Neural cell (in vitro differentiated cells): ENCODE data around the gene EIF4H.

Experiments
- EZH2 ChIP-seq: fragments of 200-600, 300-800 bp; shearing (Covaris generic), sonication (generic); IDR thresholded peaks from 2 replicates; pipeline ENCODE4 v1.6.1; 2014; ENCODE audit warnings: antibody characterized with exemption, low read length, borderline replicate concordance, mild to moderate bottlenecking; ENCODE audit not compliant: insufficient read depth, poor library complexity, severe bottlenecking
- POLR2AphosphoS5 ChIP-seq: IDR thresholded peaks from 2 replicates; pipeline ENCODE4 v1.6.1; 2012
- SMC3 ChIP-seq: fragments of 450-650 bp; conservative IDR thresholded peaks from 2 replicates; pipeline ENCODE4 v1.6.1; 2014; ENCODE audit warnings: antibody characterized with exemption, mild to moderate bottlenecking, moderate library complexity; ENCODE audit not compliant: poor library complexity
- TF ChIP-seq, protein P1 (sequence below): fragments of 450-650 bp; IDR thresholded peaks from 2 replicates; pipeline ENCODE4 v1.5.1; 2014; ENCODE audit warnings: antibody characterized with exemption, mild to moderate bottlenecking, moderate library complexity; ENCODE audit not compliant: poor library complexity, severe bottlenecking

DNA sequence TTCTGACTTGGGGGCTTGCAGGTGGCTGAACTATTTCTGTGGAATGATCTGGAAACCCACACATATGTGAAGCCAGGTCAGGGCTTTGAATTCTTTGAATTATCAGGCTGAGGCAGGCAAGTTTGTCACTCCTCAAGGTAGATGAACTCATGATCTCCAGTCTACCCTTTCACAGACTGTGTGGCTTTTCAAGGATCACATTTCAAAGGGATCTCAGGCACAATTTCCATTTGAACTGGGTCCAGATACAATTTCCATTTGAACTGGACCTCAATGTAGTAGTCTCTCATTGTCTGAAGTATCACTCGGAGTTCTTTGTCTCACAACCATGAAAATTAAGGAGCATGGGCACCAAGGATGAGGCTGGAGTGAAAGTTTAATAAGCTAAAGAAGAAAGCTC, 25.7 kb upstream of the EIF4H start:
- TF ChIP-seq, protein P1, sequence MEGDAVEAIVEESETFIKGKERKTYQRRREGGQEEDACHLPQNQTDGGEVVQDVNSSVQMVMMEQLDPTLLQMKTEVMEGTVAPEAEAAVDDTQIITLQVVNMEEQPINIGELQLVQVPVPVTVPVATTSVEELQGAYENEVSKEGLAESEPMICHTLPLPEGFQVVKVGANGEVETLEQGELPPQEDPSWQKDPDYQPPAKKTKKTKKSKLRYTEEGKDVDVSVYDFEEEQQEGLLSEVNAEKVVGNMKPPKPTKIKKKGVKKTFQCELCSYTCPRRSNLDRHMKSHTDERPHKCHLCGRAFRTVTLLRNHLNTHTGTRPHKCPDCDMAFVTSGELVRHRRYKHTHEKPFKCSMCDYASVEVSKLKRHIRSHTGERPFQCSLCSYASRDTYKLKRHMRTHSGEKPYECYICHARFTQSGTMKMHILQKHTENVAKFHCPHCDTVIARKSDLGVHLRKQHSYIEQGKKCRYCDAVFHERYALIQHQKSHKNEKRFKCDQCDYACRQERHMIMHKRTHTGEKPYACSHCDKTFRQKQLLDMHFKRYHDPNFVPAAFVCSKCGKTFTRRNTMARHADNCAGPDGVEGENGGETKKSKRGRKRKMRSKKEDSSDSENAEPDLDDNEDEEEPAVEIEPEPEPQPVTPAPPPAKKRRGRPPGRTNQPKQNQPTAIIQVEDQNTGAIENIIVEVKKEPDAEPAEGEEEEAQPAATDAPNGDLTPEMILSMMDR: no peak
- TF ChIP-seq EZH2 (no peak), SMC3 (no peak), POLR2AphosphoS5 (no peak)
